AG08396 (cell line): Measurements from ENCODE around the gene PRKD1.

Experiments used
- DNase-seq: peaks from one replicate; pipeline ENCODE4 v3.0.0; 2012; ENCODE audit warnings: low spot score, mixed read lengths

The PRKD1 gene

GRCh38 chr14:29608861-29609260 is 318.8 kb downstream of the PRKD1 start:
- DNase-seq, result no peak

- DNase-seq, result no peak
These were observed 320.5 kb downstream of the PRKD1 start for GRCh38 chr14:29607169-29607568.

GRCh38 chr14:29603696-29604095 is 324.0 kb downstream of the PRKD1 start:
- DNase-seq, result no peak

GRCh38 chr14:29601616-29602015 is 326.0 kb downstream of the PRKD1 start:
- DNase-seq, result no peak

GRCh38 chr14:29587761-29588470 is 339.7 kb downstream of the PRKD1 start:
- DNase-seq, result no peak

- DNase-seq, result no peak
These were observed 340.6 kb downstream of the PRKD1 start for GRCh38 chr14:29587046-29587445.

- DNase-seq, result peak; percentile 76
These were observed 342.7 kb downstream of the PRKD1 start for GRCh38 chr14:29584992-29585391.

GRCh38 chr14:29580763-29581162 is 346.9 kb downstream of the PRKD1 start:
- no peak for DNase-seq

GRCh38 chr14:29579838-29580237 is 347.8 kb downstream of the PRKD1 start:
- DNase-seq, result no peak

GRCh38 chr14:29576927-29577326 is 350.7 kb downstream of the PRKD1 start:
- no peak for DNase-seq

GRCh38 chr14:29569194-29569593 is 358.5 kb downstream of the PRKD1 start:
- no peak for DNase-seq

GRCh38 chr14:29566194-29566593 is 361.5 kb downstream of the PRKD1 start:
- DNase-seq, result no peak

- peak; percentile 36 for DNase-seq
These were observed 369.1 kb downstream of the PRKD1 start for GRCh38 chr14:29558516-29558915.

- no peak for DNase-seq
These were observed 373.3 kb downstream of the PRKD1 start for GRCh38 chr14:29554335-29554734.

- no peak for DNase-seq
These were observed 374.2 kb downstream of the PRKD1 start for GRCh38 chr14:29553427-29553826.

GRCh38 chr14:29548948-29549370 is 378.7 kb downstream of the PRKD1 start:
- DNase-seq, result peak; percentile 41

GRCh38 chr14:29545714-29546113 is 381.9 kb downstream of the PRKD1 start:
- no peak for DNase-seq

GRCh38 chr14:29536886-29537511 is 390.6 kb downstream of the PRKD1 start:
- DNase-seq, result peak; percentile 5

GRCh38 chr14:29529418-29529817 is 398.2 kb downstream of the PRKD1 start:
- no peak for DNase-seq

GRCh38 chr14:29528889-29529288 is 398.8 kb downstream of the PRKD1 start:
- no peak for DNase-seq

GRCh38 chr14:29527286-29527685 is 400.4 kb downstream of the PRKD1 start:
- DNase-seq, result no peak
